G401.6 (cell line): ENCODE results near the gene ARHGAP22.
A peak's percentile ranks its signal among the peaks of the same experiment; 100 is the strongest.
"Not testable (repeated sequence)": the region's sequence is repeated elsewhere in the genome, so short reads cannot be mapped to it uniquely, and the experiment has no call there.

ENCODE experiments used
- FAIRE-seq: peaks from 2 replicates; lab custom pipeline; 2012; peaks lifted over from hg19 to GRCh38; lab: Jason Lieb, UNC

The ARHGAP22 gene, protein sequence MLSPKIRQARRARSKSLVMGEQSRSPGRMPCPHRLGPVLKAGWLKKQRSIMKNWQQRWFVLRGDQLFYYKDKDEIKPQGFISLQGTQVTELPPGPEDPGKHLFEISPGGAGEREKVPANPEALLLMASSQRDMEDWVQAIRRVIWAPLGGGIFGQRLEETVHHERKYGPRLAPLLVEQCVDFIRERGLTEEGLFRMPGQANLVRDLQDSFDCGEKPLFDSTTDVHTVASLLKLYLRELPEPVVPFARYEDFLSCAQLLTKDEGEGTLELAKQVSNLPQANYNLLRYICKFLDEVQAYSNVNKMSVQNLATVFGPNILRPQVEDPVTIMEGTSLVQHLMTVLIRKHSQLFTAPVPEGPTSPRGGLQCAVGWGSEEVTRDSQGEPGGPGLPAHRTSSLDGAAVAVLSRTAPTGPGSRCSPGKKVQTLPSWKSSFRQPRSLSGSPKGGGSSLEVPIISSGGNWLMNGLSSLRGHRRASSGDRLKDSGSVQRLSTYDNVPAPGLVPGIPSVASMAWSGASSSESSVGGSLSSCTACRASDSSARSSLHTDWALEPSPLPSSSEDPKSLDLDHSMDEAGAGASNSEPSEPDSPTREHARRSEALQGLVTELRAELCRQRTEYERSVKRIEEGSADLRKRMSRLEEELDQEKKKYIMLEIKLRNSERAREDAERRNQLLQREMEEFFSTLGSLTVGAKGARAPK

DNA sequence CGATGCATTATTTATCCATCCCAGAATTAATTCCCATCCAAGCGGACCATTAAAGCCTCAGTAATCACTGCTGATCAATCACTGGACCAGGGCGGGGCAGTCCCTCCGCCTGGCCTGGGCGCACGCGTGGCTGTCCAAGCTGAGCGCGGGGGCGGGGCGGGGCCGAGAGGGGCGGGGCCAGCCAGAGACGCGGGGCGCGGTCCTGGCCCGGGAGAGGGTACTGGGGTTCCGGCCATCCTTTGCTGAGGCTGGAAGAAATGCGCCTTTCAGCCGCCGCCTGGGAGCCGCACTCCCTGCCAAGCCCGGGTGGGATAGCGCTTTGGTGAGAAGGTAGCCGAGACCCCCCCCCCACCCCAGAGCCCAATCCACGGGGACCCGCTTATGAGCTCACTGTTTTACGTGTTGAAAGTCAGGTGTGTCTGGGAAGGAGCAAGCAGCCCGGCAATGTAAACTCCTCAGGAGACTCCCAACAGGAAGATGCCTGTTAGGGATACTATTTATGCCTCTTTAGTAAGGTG, at the start of gene ARHGAP22:
TSS of gene ARHGAP22 (minus strand) at position 83 of the 518 bp plus-strand sequence. CDS start 277 bp downstream, outside the sequence.
- FAIRE-seq, result no peak

DNA sequence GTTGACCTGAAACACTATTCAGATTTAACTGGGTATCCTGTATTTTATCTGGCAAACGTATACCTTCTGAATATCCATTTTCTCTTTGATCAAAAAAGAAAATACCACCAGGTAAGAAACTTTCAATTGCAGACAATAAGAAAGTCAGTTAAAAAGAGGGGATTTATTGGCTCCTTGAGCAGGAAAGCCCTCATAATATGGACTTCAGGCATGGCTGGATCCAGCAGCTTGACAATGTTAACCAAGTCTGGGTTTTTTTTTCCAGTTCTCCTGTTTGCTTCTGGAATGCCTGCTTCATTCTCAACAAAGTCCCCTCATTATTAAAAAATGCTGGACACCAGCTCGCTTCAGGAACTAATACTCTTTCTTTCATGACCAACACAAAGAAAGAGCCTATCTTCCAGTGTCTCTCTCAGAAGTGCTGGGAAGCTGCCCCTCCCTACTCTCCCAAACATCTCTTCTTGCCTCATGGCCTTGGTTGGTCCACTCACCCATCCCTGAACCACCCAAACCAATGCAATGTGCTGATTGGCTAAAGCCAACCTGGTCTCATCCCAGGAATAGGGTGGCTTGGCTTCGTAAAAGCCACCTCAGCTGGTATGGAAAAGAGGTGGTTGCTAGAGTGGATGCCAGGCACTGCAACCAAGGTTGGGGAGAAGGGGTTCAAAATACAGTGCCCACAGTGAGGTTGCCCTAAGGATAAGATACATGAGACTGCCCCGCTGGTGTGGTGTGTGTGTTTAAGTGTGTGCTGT, 49.2 kb upstream of the ARHGAP22 start:
- FAIRE-seq, result no peak

DNA sequence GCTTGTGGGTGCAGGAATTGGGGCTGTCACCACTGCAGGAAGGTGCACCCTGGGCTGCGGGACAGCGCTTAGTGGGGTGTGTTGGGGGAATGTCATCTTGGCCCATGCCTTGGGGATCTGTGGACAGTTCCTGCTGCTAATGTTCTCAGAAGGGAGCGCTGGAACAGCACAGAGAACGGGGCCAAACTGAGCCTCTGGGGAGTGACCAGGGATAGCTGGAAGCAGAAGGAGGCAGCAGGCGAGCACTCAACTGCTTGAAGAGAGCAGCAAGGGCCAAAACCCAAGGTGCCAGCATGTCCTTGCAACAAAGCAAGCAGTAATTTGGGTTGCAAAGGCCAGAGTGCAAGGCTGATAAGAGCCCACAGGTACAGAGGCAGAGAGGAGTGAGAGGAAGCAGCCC, 48.5 kb upstream of the ARHGAP22 start:
- FAIRE-seq, result no peak

DNA sequence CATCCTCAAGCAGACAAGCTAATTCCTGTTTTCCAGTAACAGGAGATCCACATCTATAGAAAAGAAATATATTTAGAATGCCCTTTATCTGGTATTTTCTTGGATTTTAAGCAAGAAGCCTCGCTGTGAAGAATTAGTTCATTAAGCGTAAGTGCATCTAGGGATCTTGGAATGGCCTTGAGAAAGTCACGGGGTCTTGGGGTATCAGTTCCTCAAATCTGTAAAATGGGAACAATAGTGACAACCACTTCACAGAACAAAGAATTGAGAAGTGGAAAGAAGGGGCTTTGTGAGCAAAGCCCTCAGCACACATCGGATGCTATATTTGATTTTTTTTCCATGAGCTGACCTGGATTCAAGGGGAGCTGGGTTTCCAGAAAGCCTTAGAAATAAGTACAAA, 47.5 kb upstream of the ARHGAP22 start:
- FAIRE-seq, result no peak

DNA sequence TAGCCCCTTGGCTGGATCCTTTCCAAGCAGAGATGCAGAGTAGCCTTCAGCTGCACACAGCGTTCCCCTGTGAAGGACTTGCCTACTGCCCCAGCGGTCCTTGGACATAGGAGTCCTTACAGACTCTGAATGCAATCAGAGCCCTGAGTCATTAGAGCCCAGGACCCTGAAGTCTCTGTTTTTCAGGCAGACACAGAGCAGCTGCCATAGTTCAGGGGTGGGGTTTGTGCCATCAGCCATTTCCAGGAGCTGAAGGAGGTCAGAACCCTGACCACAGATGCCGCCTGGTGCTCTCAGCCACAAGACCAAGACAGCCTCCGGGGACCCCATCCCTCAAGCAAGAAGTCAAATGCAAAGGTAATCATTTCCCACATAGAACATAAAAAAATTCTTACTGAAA, 47.0 kb upstream of the ARHGAP22 start:
- no peak for FAIRE-seq

DNA sequence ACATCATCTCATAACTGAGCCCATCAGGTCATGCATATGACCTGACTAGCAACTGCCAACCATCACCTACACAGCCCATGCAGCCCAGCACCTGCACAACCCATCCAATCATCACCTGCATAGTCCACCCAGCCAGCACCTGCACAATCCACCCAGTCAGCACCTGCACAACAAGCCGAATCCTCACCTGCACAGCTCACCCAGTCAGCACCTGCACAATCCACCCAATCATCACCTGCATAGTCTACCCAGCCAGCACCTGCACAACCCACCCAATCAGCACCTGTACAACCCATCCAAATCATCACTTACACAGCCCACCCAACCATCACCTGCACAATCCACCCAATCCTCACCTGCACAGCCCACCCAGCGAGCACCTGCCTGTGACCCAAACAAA, 46.4 kb upstream of the ARHGAP22 start:
- FAIRE-seq, result no peak

DNA sequence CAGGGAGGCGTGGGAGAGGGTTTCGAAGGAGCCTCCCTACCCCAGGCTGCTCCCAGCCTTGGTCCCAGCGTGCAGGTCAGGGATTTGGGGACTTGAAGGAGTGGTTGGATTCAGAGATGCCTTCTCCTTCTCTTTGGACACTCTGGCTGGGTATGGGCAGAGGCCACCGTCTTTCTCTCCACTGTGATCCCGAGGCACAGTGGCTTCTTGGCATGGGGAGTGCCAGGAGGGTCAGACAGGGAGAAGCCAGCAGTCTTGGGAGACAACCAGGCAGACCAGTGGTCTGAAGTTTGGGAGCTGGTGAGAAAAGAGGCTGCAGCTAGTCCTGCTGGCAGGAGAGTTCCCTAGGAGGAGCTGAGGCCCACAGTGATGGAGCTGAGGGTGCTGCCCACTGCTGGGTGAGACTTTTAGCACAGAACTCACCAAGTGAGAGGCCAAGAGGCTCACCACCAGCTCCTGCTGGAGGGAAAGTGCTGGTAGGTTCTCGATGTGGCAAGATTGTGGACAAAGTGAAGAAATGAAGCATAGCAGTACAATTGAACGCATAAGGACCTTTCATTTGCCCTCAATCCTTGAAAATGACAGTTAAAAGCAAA, 44.6 kb upstream of the ARHGAP22 start:
- no peak for FAIRE-seq

DNA sequence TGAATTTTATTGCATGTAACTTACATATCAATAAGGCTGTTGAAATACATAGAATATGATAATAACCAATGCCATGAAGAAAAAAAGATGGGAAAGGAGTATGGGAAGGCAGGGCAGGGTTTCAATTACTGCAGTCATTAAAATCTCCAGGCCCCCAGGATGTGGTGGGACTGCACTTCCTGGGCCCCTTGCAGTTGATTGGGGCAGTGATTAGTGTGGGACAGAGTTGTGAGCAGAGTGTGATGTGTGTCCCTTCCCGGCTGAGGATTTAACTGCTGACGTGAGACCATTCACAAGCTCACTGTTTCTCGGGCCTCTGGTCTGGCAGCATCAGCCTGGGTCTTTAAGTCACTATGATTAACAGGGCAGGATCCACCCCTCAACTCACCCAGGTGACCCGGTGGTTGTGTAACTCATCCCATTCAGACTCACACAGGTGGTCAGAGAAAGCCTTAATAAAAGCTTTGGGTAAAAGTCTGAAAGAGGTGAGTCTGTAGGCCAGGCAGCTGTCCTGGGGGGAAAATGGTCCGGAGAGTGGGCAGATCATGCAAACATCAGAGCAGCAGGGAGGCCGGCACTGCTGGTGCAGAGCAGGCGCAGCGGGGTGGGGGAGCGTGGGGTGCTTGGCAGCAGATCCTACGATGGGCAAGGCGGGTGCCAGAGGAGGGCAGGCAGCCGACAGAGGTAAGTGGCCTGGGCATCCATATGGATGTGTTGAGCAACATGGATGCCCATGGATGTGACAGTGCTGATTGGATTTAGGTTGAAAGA, 43.5 kb upstream of the ARHGAP22 start:
- FAIRE-seq, result no peak

DNA sequence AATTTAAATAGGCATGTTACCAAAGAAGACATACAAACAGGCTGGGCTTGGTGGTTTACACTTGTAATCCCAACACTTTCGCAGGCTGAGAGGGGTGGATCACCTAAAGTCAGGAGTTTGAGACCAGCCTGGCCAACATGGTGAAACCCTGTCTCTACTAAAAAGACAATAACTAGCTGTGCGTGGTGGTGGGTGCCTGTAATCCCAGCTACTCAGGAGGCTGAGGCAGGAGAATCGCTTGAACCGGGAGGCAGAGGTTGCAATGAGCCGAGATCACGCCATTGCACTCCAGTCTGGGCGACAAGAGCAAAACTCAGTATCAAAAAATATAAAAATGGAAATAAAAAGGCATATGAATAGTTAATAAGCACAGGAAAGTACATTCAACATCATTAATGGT, 42.2 kb upstream of the ARHGAP22 start:
- FAIRE-seq, result not testable (repeated sequence)

DNA sequence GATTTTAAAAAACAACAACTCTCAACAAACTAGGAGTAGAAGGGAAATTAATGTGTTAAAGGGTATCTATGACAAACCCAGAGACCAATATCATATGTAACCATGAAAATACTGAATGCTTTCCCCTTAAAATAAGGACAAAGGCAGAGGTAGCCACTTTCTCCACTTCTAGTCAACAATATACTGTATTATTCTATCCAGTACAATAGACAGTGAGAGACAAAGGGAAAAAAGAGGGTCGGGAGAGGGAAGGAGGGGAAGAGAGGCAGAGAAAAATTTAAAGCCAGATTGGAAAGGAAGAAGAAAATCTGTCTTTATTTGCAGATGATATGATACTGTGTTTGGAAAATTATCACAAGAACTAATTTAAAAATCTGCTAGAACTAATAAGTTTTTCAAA, 40.7 kb upstream of the ARHGAP22 start:
- no peak for FAIRE-seq

DNA sequence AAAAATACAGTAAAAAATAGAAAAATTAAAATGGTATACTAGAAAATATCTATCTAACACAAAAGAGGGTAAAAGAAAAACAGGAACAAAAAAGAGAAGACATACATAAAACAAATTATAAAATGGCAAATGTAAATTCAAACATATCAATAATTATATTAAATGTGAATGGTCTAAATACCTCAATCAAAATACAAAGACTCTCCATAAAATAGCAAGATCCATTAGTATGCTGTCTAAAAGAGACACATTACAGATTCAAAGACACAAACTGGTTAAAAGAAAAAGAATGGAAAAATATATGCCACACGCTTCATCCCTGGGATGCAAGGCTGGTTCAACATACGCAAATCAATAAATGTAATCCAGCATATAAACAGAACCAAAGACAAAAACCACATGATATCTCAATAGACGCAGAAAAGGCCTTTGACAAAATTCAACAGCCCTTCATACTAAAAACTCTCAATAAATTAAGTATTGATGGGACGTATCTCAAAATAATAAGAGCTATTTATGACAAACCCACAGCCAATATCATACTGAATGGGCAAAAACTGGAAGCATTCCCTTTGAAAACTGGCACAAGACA, 36.3 kb upstream of the ARHGAP22 start:
- FAIRE-seq, result peak; percentile 15

DNA sequence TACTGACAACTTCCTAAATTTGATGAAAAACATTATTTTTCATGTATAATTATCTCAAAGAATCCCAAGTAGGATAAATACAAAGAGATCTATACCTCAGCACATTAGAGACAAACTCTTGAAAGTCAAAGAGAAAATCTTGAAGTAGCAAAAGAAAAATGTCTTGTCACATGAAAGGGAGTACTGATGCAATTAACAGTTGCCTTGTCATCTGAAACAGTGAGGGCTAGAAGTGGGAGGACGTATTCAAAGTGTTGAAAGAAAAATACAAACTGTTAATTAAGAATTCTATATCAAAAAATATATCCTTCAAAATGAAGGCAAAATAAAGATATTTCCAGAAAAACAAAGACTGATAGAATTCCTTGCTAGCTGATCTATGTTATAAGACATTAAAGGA, 35.5 kb upstream of the ARHGAP22 start:
- no peak for FAIRE-seq

DNA sequence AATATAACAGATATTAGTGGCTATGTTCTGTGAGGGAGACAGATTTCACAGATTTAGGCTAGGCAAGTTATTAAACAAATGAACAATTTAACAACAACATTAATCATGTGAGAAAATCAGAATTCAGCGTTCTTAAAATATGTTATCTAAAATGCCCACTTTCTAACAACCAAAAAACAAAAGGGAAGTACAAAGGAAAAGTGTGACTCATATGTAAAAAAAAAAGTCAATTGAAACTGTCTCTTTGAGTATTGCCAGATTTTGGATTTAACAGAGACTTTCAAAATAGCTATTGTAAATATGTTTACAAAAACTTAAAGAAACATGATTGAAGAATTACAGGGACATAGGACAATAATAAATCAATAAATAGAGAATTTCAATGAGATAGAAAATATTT, 34.8 kb upstream of the ARHGAP22 start:
- FAIRE-seq, result no peak

DNA sequence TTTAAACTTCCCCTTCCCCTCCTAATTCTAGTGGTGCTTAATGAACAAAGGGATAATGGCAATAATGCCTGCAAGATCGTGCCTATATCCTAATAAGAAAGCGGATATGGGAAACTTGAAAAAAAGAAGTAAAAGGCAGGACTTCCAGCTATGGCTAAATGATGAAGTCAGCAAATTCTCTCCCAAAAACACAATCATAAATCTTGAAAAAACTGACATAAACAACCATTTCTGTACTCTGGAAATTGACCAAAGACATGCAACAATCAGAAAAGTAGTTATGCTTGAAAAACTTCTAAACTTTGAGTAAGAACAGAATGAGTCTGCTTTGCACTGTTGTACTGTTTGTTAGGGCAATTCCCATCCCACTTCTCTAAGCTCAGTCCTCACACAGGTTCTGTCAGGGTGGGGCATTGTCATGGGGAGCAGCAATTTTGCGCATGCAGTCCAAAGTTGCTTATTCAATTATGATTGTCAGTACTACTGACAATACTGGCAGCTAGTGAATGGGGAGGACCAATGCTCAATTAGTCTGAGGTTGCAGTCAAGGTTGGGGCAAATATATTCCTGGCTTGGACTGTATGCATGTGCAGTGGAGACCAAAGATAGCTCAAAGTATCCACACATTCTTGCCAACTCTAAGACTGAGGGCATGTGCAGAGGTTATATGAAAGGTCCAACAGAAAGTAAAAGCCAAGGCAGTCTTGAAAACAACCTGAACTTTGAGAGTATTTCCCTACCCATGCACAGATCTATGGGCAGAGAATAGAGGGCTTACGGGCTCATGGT, 34.1 kb upstream of the ARHGAP22 start:
- FAIRE-seq, result no peak

DNA sequence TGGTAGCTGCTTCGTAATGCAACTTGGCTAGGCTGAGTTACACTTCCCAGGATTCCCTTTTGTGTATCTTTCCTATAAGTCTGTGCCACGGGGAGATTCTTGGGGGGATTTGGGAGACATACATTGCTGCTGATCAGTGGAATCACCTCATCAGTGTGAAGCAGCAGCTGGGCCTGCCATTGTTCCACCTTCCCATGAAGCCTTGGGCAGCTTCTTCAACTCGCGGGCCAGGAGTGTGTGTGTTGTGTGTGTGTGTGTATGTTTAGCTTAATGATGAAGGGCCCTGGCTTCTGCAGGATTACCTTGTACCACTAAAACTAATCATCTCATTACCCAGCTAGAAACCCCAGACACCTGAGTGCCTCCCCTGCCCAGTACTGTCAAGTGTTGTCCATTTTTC, 33.3 kb upstream of the ARHGAP22 start:
- FAIRE-seq, result no peak

DNA sequence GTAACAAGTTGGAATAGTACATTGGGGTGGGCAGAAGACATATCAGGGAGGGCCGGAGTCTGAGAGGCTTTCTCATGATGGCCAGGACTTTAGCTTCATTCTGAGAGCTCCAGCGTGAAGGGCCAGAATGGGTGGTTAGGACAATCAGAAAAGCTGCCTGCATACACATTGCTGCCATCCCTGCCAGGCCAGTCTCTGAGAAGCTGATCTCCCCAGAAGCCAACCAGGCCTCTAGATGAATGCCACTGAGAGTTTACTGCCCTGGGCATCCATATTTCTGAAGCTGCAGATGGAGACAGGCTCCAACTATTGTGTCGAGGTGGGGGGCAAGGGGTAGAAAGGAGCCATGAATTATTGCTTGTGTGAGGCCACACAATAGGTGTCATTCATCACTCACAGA, 32.0 kb upstream of the ARHGAP22 start:
- FAIRE-seq, result no peak

DNA sequence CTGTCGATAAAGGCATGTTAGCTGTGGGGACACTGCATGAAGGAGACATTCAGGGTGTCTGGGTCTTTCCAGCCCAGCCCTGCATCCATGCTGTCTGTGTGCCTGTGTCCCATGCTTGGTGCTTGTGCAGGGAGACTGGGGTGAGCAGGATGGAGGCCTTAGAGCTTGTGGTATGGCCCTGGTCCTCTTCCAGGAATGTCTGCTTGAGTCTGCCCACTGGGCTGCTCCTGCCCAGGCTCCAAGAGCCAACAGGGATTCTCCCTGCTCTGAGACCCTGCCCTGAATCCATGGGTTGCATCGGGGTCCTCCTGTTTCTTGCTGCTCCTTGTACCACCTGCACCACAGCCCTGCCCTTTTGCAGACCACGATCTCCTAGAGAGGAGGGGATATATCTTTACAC, 31.4 kb upstream of the ARHGAP22 start:
- no peak for FAIRE-seq

DNA sequence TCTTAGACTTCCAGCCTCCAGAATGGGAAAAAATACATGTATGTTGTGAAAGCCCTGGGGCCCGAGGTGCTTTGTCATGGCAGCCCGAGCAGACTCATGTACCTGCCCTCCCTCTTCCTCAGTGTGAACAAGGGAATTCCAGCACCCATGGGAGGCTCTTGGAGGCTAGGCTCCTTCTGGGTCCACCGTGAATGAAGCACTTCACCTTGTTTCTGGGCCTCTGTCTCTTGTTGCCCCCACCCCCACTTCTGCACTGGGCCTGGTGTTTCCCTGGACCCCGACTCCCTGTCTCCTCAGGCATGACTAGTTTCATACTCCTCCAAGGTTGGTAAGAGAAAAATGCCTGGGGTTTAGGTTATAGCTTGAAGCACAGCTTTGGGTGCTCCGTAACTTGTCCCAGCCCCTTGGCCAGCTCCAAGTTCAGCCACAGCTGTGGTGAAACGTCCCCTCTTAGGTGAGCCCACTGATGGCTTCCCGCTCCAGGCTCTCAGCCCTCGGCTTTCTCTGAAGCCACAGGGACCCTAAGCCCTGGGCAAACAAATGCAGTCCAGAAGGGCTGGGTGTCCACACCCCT, 30.2 kb upstream of the ARHGAP22 start:
- FAIRE-seq, result no peak

DNA sequence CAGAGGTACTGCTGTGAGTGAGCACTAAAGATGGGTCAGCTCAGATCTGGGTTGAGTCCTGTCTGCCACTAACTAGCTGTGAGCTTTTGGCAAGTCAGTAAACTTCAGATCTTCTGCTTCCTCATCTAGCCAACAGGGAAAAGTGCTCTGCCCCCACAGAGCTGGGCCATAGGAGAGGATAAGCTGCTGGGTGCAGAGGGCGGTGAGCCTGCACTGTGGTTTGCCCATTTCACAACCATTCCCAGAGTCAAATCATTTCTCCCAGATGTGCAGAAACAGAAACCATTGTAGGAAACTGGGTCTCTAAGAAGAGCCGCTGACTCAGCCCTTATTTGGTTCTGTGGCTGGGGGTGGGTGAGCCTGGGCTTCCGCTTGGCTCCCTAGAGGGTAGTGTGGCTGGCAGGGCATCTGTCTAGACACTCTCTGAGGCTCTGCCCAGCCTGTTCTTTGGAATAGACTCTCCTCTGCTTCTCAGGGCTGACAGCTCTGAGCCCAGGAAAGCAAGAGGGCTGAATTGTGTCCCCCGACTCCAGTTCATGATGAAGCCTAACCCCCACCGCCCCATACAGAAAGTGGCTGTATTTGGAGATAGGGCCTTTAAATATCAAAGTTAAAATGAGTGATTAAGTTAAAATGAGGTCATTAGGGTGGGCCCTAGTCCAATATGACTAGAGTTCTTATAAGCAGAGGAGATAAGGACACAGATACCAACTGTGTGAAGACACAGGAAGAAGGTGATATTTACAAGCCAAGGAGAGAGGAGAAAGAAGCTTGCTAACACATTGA, 29.5 kb upstream of the ARHGAP22 start:
- no peak for FAIRE-seq
